Activated CD8-positive, alpha-beta memory T cell treated with anti-CD3 and anti-CD28 coated beads, Interleukin-2, amount 50 U/mL, for 24 hours (primary cell): ENCODE results near the gene SKOR1.

Experiments
- DNase-seq: peaks from one replicate; pipeline ENCODE4 v3.0.0-alpha.2; 2020; ENCODE audit errors: extremely low read depth

The SKOR1 gene

GRCh38 chr15:67824976-67825880 lies at the start of gene SKOR1:
SKOR1 (plus strand) TSS chr15:67825509; CDS start chr15:67825603, 94 bp downstream.
- DNase-seq: no peak

GRCh38 chr15:67775998-67776397 lies 49.3 kb upstream of the SKOR1 start:
- DNase-seq: no peak

- no peak for DNase-seq
Observed at GRCh38 chr15:67776600-67776999, 48.7 kb upstream of the SKOR1 start.

- DNase-seq: no peak
Observed at GRCh38 chr15:67777071-67777470, 48.2 kb upstream of the SKOR1 start.

GRCh38 chr15:67777773-67778172 lies 47.5 kb upstream of the SKOR1 start:
- DNase-seq: no peak

GRCh38 chr15:67778968-67779548 lies 46.3 kb upstream of the SKOR1 start:
- no peak for DNase-seq

GRCh38 chr15:67779549-67780111 lies 45.7 kb upstream of the SKOR1 start:
- DNase-seq: no peak

GRCh38 chr15:67781061-67781460 lies 44.2 kb upstream of the SKOR1 start:
- no peak for DNase-seq

GRCh38 chr15:67781907-67782690 lies 43.2 kb upstream of the SKOR1 start:
- DNase-seq: no peak

GRCh38 chr15:67782691-67782991 lies 42.7 kb upstream of the SKOR1 start:
- no peak for DNase-seq

GRCh38 chr15:67783303-67783702 lies 42.0 kb upstream of the SKOR1 start:
- DNase-seq: peak; percentile 5

- no peak for DNase-seq
Observed at GRCh38 chr15:67784090-67784781, 41.1 kb upstream of the SKOR1 start.

GRCh38 chr15:67784856-67785430 lies 40.4 kb upstream of the SKOR1 start:
- DNase-seq: no peak

GRCh38 chr15:67785431-67785830 lies 39.9 kb upstream of the SKOR1 start:
- DNase-seq: no peak

GRCh38 chr15:67786646-67787045 lies 38.7 kb upstream of the SKOR1 start:
- DNase-seq: no peak

GRCh38 chr15:67788986-67789385 lies 36.3 kb upstream of the SKOR1 start:
- DNase-seq: no peak

GRCh38 chr15:67790610-67791319 lies 34.5 kb upstream of the SKOR1 start:
- no peak for DNase-seq

- DNase-seq: no peak
Observed at GRCh38 chr15:67792250-67792942, 32.9 kb upstream of the SKOR1 start.

GRCh38 chr15:67794832-67795574 lies 30.3 kb upstream of the SKOR1 start:
- DNase-seq: peak; percentile 8
